GM18511 (cell line): ENCODE data around the gene DSCAML1.

Experiments used
- ATAC-seq: cut with Tn5 transposase; IDR thresholded peaks from one replicate; pipeline ENCODE4 v1.9.1; 2021; ENCODE audit warnings: mild to moderate bottlenecking, moderate library complexity; ENCODE audit not compliant: unreplicated experiment

Gene DSCAML1

GRCh38 chr11:117621226-117621625 lies 175.8 kb downstream of the DSCAML1 start:
- no peak for ATAC-seq

- no peak for ATAC-seq
Observed at GRCh38 chr11:117620659-117621058, 176.4 kb downstream of the DSCAML1 start.

GRCh38 chr11:117620086-117620485 lies 176.9 kb downstream of the DSCAML1 start:
- ATAC-seq: no peak

GRCh38 chr11:117619661-117620060 lies 177.4 kb downstream of the DSCAML1 start:
- no peak for ATAC-seq

GRCh38 chr11:117618982-117619355 lies 178.0 kb downstream of the DSCAML1 start:
- no peak for ATAC-seq

GRCh38 chr11:117618302-117618981 lies 178.6 kb downstream of the DSCAML1 start:
- no peak for ATAC-seq

GRCh38 chr11:117616979-117617378 lies 180.0 kb downstream of the DSCAML1 start:
- ATAC-seq: no peak

- ATAC-seq: no peak
Observed at GRCh38 chr11:117614728-117615127, 182.3 kb downstream of the DSCAML1 start.

- ATAC-seq: no peak
Observed at GRCh38 chr11:117613521-117613920, 183.5 kb downstream of the DSCAML1 start.

- no peak for ATAC-seq
Observed at GRCh38 chr11:117612177-117612576, 184.8 kb downstream of the DSCAML1 start.

- ATAC-seq: no peak
Observed at GRCh38 chr11:117610901-117611300, 186.1 kb downstream of the DSCAML1 start.

- ATAC-seq: no peak
Observed at GRCh38 chr11:117610045-117610444, 187.0 kb downstream of the DSCAML1 start.

GRCh38 chr11:117607449-117607848 lies 189.6 kb downstream of the DSCAML1 start:
- ATAC-seq: no peak

- peak; percentile 53 for ATAC-seq
Observed at GRCh38 chr11:117606790-117607189, 190.2 kb downstream of the DSCAML1 start.

GRCh38 chr11:117606211-117606610 lies 190.8 kb downstream of the DSCAML1 start:
- ATAC-seq: peak; percentile 55

GRCh38 chr11:117605331-117605730 lies 191.7 kb downstream of the DSCAML1 start:
- no peak for ATAC-seq

- ATAC-seq: no peak
Observed at GRCh38 chr11:117604336-117604995, 192.6 kb downstream of the DSCAML1 start.

GRCh38 chr11:117603932-117604331 lies 193.1 kb downstream of the DSCAML1 start:
- no peak for ATAC-seq

- ATAC-seq: no peak
Observed at GRCh38 chr11:117601006-117601708, 195.9 kb downstream of the DSCAML1 start.

- ATAC-seq: no peak
Observed at GRCh38 chr11:117600234-117600783, 196.7 kb downstream of the DSCAML1 start.

GRCh38 chr11:117597071-117597470 lies 199.9 kb downstream of the DSCAML1 start:
- no peak for ATAC-seq

GRCh38 chr11:117595440-117595839 lies 201.6 kb downstream of the DSCAML1 start:
- ATAC-seq: no peak
